ENCODE data around the gene OXCT2.

GRCh38 chr1:39729030-39729429 lies 42.1 kb downstream of the OXCT2 start:
- no peak for TF ChIP-seq CTCF (IDR thresholded peaks at IDR 0.05; ENCODE audit: insufficient read depth, low read length)
- TF ChIP-seq REST (IDR thresholded peaks at IDR 0.05; ENCODE audit: insufficient replicate concordance, low read depth) = no peak
- TF ChIP-seq POLR2AphosphoS5 (IDR thresholded peaks at IDR 0.05; ENCODE audit: low read depth) = no peak
- TF ChIP-seq SPI1 (IDR thresholded peaks at IDR 0.05; ENCODE audit: borderline replicate concordance, low read depth) = no peak

All from HL-60 (cell line).